Peyer's patch (tissue), 4 donors: ENCODE data around the gene RAVER1.

Source experiments
- CTCF ChIP-seq, 6 experiments: fragments of 450-650 bp in 4 of 6; fragments of 200-600 bp in 2 of 6; sonication (generic) in 1 of 6; IDR thresholded peaks; one replicate each; pipeline ENCODE4 v1.5.1; 2017 to 2019; ENCODE audit warnings: antibody characterized with exemption in 6 of 6, mild to moderate bottlenecking in 3 of 6, moderate library complexity in 1 of 6
- POLR2A ChIP-seq, 2 donors: fragments of 450-650 bp; IDR thresholded peaks; one replicate each; pipeline ENCODE4 v1.5.1; 2017; ENCODE audit warnings: antibody characterized with exemption in 2 of 2, mild to moderate bottlenecking in 2 of 2, moderate library complexity in 2 of 2

GRCh38 chr19:10315335-10316214 is 17.8 kb downstream of the RAVER1 start, which contains the start of gene FDX2:
- no peak for TF ChIP-seq CTCF (IDR thresholded peaks at IDR 0.05)
- no peak for TF ChIP-seq POLR2A (IDR thresholded peaks at IDR 0.05)
